Brain microvascular endothelial cell (primary cell): ENCODE measurements around the gene RSAD2.

Source experiments
- DNase-seq: peaks from one replicate; pipeline ENCODE4 v3.0.0-alpha.2; 2020
- H3K27ac ChIP-seq: fragments of 250-450 bp; sonication (Bioruptor Pico); 2 replicates; pipeline ENCODE4 v1.5.1; 2020; ENCODE audit warnings: mild to moderate bottlenecking, moderate library complexity
- H3K27me3 ChIP-seq: fragments of 250-450 bp; sonication (Bioruptor Pico); replicated peaks from 2 replicates; pipeline ENCODE4 v1.5.1; 2020; ENCODE audit warnings: mild to moderate bottlenecking
- H3K36me3 ChIP-seq: fragments of 250-450 bp; sonication (Bioruptor Pico); replicated peaks from 2 replicates; pipeline ENCODE4 v1.5.1; 2020; ENCODE audit warnings: mild to moderate bottlenecking
- H3K4me3 ChIP-seq: 2 replicates; pipeline ENCODE4 v1.5.1; 2011; ENCODE audit warnings: low read depth, mild to moderate bottlenecking, control low read depth, low read length, moderate library complexity
- in situ Hi-C: cut with HindIII; loops from 2 replicates; pipeline ENCODE4 v1.10.0; 2017; ENCODE audit warnings: low sequenced_read_pairs, low pct_ligation_motif_present
- TF ChIP-seq, protein P1 (sequence below): IDR thresholded peaks from 2 replicates; pipeline ENCODE4 v1.5.1; 2011; ENCODE audit warnings: low read depth, mild to moderate bottlenecking, moderate library complexity, low read length, control low read depth, inconsistent platforms; ENCODE audit errors: missing control alignments

Gene RSAD2

GRCh38 chr2:6834163-6834562, 43.4 kb upstream of the RSAD2 start:
- Histone ChIP-seq H3K36me3 (no peaks in the 10 kb centered on the region), H3K27me3 (no peaks in the 10 kb centered on the region), H3K27ac (no peak overlapping the region), H3K4me3 (no peak overlapping the region)
- no peak for DNase-seq
- TF ChIP-seq, protein P1, sequence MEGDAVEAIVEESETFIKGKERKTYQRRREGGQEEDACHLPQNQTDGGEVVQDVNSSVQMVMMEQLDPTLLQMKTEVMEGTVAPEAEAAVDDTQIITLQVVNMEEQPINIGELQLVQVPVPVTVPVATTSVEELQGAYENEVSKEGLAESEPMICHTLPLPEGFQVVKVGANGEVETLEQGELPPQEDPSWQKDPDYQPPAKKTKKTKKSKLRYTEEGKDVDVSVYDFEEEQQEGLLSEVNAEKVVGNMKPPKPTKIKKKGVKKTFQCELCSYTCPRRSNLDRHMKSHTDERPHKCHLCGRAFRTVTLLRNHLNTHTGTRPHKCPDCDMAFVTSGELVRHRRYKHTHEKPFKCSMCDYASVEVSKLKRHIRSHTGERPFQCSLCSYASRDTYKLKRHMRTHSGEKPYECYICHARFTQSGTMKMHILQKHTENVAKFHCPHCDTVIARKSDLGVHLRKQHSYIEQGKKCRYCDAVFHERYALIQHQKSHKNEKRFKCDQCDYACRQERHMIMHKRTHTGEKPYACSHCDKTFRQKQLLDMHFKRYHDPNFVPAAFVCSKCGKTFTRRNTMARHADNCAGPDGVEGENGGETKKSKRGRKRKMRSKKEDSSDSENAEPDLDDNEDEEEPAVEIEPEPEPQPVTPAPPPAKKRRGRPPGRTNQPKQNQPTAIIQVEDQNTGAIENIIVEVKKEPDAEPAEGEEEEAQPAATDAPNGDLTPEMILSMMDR = no peak
- in situ Hi-C loops = no loop called here

GRCh38 chr2:6835467-6835866, 42.1 kb upstream of the RSAD2 start:
- Histone ChIP-seq H3K27me3 (no peaks in the 10 kb centered on the region), H3K36me3 (no peaks in the 10 kb centered on the region), H3K27ac (no peak overlapping the region), H3K4me3 (no peak overlapping the region)
- DNase-seq = no peak
- in situ Hi-C loops = no loop called here
- TF ChIP-seq, protein P1 = no peak

- no peak for DNase-seq
- Histone ChIP-seq H3K36me3 (no peaks in the 10 kb centered on the region), H3K27me3 (no peaks in the 10 kb centered on the region), H3K27ac (no peak overlapping the region), H3K4me3 (no peak overlapping the region)
- in situ Hi-C loops = no loop called here
- TF ChIP-seq, protein P1 = no peak
Measured at GRCh38 chr2:6838673-6839319, 38.8 kb upstream of the RSAD2 start.

- Histone ChIP-seq H3K36me3 (no peaks in the 10 kb centered on the region), H3K27me3 (no peaks in the 10 kb centered on the region), H3K27ac (no peak overlapping the region), H3K4me3 (no peak overlapping the region)
- TF ChIP-seq, protein P1 = no peak
- in situ Hi-C loops = no loop called here
- DNase-seq = no peak
Measured at GRCh38 chr2:6841537-6842287, 35.9 kb upstream of the RSAD2 start.

DNA sequence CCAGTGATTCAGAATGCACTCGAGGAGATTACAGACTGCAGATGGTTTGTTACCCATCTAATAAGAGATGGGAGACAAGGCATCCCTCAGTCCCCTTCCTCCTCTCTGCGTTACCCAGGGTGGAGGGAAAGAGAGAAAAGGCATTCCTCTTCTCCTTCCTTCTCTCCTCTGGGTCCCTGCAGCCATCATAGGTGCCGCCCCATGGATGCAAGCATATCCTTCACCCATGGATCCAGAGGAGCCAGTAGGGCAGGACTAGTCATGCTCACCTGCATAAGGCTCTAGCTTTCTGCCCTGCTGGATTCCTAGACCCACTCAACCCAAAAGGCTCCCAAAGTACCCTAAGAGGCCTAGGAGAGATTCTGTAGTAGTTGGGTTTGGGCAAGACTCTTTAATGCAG, 32.3 kb upstream of the RSAD2 start:
- TF ChIP-seq, protein P1 = no peak
- Histone ChIP-seq H3K27ac (no peak overlapping the region), H3K4me3 (no peak overlapping the region), H3K36me3 (no peaks in the 10 kb centered on the region), H3K27me3 (no peaks in the 10 kb centered on the region)
- DNase-seq = no peak
- in situ Hi-C loops = no loop called here

GRCh38 chr2:6845903-6846302, 31.7 kb upstream of the RSAD2 start:
- no peak overlapping the region for H3K27ac ChIP-seq
- DNase-seq = no peak
- H3K4me3 ChIP-seq = no peak overlapping the region
- no peaks in the 10 kb centered on the region for H3K27me3 ChIP-seq
- H3K36me3 ChIP-seq = no peaks in the 10 kb centered on the region
- TF ChIP-seq, protein P1 = peak; percentile 9
- in situ Hi-C loops = no loop called here
